Vagina (tissue), 2 donors: ENCODE measurements around the gene CMSS1. TPM values are rescaled to one million over a fixed set of nuclear protein-coding genes. Genes with fewer than 3 reads are reported as not detected.
A peak's percentile ranks its signal among the peaks of the same experiment; 100 is the strongest.

Experiments
- DNase-seq, 2 donors: peaks; one replicate each; pipeline ENCODE4 v3.0.0-alpha.2; 2017; ENCODE audit errors: extremely low spot score in 2 of 2
- H3K27ac ChIP-seq: fragments of 200-600 bp; sonication (generic); one replicate; pipeline ENCODE4 v1.5.1; 2019
- H3K27me3 ChIP-seq: fragments of 200-600 bp; sonication (generic); one replicate; pipeline ENCODE4 v1.5.1; 2019
- H3K36me3 ChIP-seq, 2 donors: fragments of 200-600 bp; sonication (generic); one replicate each; pipeline ENCODE4 v1.5.1; 2017 to 2019
- H3K4me1 ChIP-seq: fragments of 200-600 bp; sonication (generic); one replicate; pipeline ENCODE4 v1.5.1; 2019
- H3K4me3 ChIP-seq, 2 donors: fragments of 200-600 bp; sonication (generic); 1 replicate in 1 of 2; 2 replicates in 1 of 2; pipeline ENCODE4 v1.5.1; 2016 to 2019
- H3K9me3 ChIP-seq: fragments of 200-600 bp; sonication (generic); one replicate; pipeline ENCODE4 v1.5.1; 2019
- CTCF ChIP-seq, 3 experiments: fragments of 450-650 bp in 2 of 3; fragments of 200-600 bp in 1 of 3; sonication (generic) in 1 of 3; IDR thresholded peaks; one replicate each; pipeline ENCODE4 v1.5.1; 2017 to 2019; ENCODE audit warnings: antibody characterized with exemption in 3 of 3, mild to moderate bottlenecking in 2 of 3, moderate library complexity in 2 of 3
- POLR2A ChIP-seq, 2 donors: fragments of 450-650 bp; IDR thresholded peaks; one replicate each; pipeline ENCODE4 v1.6.1; 2017; ENCODE audit warnings: antibody characterized with exemption in 2 of 2, mild to moderate bottlenecking in 2 of 2, moderate library complexity in 2 of 2
- POLR2AphosphoS5 ChIP-seq, 2 donors: sonication (generic); formaldehyde crosslinking; IDR thresholded peaks; one replicate each; pipeline ENCODE4 v1.9.0; 2017; ENCODE audit warnings: antibody characterized with exemption in 2 of 2, mild to moderate bottlenecking in 2 of 2, low read depth in 1 of 2; ENCODE audit not compliant: insufficient read depth in 1 of 2
- intact Hi-C: fragments of 100-400 bp; cut with DNase I; formaldehyde crosslinking; loops from one replicate; pipeline ENCODE4 v1.15.1; 2023
- total RNA-seq: library from RNA; depleted of rRNA; stranded (reverse); fragments of >200 nt; gene quantifications from one replicate; pipeline ENCODE4 v1.2.3, GENCODE V29; 2016

The CMSS1 gene
- total RNA-seq, 1 donor from 2014 or later: 21.4 TPM

GRCh38 chr3:100140976-100141375 lies 323.3 kb downstream of the CMSS1 start:
- intact Hi-C loops: no loop called here
- Histone ChIP-seq H3K4me3 (no peak overlapping the region), H3K36me3 (no peaks in the 10 kb centered on the region), H3K27ac (no peak overlapping the region), H3K27me3 (no peaks in the 10 kb centered on the region), H3K4me1 (no peaks in the 10 kb centered on the region), H3K9me3 (no peaks in the 10 kb centered on the region)
- TF ChIP-seq POLR2AphosphoS5 (IDR thresholded peaks at IDR 0.05; ENCODE audit: insufficient read depth in 1 of 2, low read depth in 1 of 2): no peak
- DNase-seq: no peak

- Histone ChIP-seq H3K4me3 (no peak overlapping the region), H3K27me3 (no peaks in the 10 kb centered on the region), H3K4me1 (no peaks in the 10 kb centered on the region), H3K36me3 (no peaks in the 10 kb centered on the region), H3K9me3 (no peaks in the 10 kb centered on the region), H3K27ac (no peak overlapping the region)
- no peak for DNase-seq
- no peak for TF ChIP-seq POLR2AphosphoS5 (IDR thresholded peaks at IDR 0.05; ENCODE audit: insufficient read depth in 1 of 2, low read depth in 1 of 2)
- TF ChIP-seq CTCF (IDR thresholded peaks at IDR 0.05): no peak
- intact Hi-C loops: no loop called here
These were observed 323.9 kb downstream of the CMSS1 start for GRCh38 chr3:100141586-100141985.

DNA sequence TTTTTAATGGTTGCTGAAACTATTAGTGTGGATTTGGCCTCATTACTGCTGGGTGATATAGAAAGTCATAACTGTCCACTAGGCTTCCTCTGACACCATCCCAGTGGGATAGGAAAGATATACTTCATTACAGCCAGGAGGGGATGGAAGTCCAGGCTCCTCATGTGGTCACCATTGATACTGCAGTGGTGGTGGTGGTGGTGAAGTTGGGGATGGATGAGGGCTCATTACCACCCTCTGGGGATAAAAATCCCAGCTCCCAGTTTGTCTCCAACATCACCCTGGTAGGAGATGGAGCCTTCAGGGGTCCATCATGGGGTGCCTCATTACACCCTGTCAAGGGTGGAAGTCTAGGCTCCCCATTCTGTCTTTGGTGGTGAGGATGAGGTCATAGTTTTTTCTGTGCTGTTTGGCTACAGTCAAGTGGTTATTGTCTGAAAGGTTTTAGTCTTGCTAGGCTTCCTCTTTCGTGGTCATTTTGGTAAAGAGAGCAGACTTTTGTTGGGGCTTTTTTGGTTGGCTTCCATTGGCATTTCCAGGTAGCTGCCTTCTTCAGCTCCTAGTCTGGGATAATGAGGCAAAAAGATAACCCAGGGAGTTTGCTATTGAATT lies 326.7 kb downstream of the CMSS1 start:
- intact Hi-C loops: no loop called here
- Histone ChIP-seq H3K27me3 (no peaks in the 10 kb centered on the region), H3K36me3 (no peaks in the 10 kb centered on the region), H3K9me3 (no peaks in the 10 kb centered on the region), H3K4me3 (no peak overlapping the region), H3K27ac (no peak overlapping the region), H3K4me1 (no peaks in the 10 kb centered on the region)
- DNase-seq: no peak
- TF ChIP-seq CTCF (IDR thresholded peaks at IDR 0.05) (no peak), POLR2A (IDR thresholded peaks at IDR 0.05) (no peak), POLR2AphosphoS5 (IDR thresholded peaks at IDR 0.05; ENCODE audit: insufficient read depth in 1 of 2, low read depth in 1 of 2) (no peak)

DNA sequence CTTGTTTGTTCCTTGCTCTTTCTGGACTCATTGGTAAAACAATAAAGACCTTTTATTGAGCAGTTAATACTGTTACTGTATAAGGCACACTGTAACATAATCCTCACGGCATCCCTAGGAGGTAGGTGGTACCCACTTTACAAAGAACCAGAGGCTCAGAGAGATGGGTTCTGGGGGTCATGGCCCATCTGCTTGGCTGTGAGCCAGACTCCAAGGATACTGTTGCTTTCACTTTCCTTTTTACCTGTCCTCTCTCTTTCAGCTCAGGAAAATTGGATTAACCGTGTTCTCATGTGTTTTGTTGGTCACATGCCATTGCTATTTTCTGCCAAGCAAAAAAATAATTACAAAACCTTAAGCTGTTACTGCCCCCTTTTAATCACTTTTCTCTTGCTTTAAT lies 331.5 kb downstream of the CMSS1 start:
- H3K27me3 ChIP-seq: no peaks in the 10 kb centered on the region
- DNase-seq: no peak
- no peak overlapping the region for H3K27ac ChIP-seq
- H3K4me1 ChIP-seq: peaks cover 12% of the 10 kb centered on the region
- no peak for TF ChIP-seq POLR2AphosphoS5 (IDR thresholded peaks at IDR 0.05; ENCODE audit: insufficient read depth in 1 of 2, low read depth in 1 of 2)
- no peak for TF ChIP-seq POLR2A (IDR thresholded peaks at IDR 0.05)
- TF ChIP-seq CTCF (IDR thresholded peaks at IDR 0.05): no peak
- H3K36me3 ChIP-seq: no peaks in the 10 kb centered on the region
- intact Hi-C loops: no loop called here
- no peak overlapping the region for H3K4me3 ChIP-seq
- no peaks in the 10 kb centered on the region for H3K9me3 ChIP-seq

GRCh38 chr3:100149713-100150415 lies 332.2 kb downstream of the CMSS1 start:
- H3K9me3 ChIP-seq: no peaks in the 10 kb centered on the region
- H3K27me3 ChIP-seq: no peaks in the 10 kb centered on the region
- H3K36me3 ChIP-seq: no peaks in the 10 kb centered on the region
- peak overlapping the region; percentile 60 for H3K27ac ChIP-seq
- TF ChIP-seq CTCF (IDR thresholded peaks at IDR 0.05) (no peak), POLR2AphosphoS5 (IDR thresholded peaks at IDR 0.05; ENCODE audit: insufficient read depth in 1 of 2, low read depth in 1 of 2) (no peak), POLR2A (IDR thresholded peaks at IDR 0.05) (no peak)
- H3K4me3 ChIP-seq: no peak overlapping the region
- intact Hi-C loops: loop anchor here (10.0 kb wide), 1 partner anchor 305 kb away; no protein-coding TSS in a partner anchor
- no peak for DNase-seq
- peaks cover 12% of the 10 kb centered on the region for H3K4me1 ChIP-seq
